ENCODE results near the gene RIMS3. TPM values are rescaled to one million over a fixed set of nuclear protein-coding genes. Genes with fewer than 3 reads are reported as not detected.

Gene RIMS3
- 0.32 and 0.86 TPM in 2 replicates for total RNA-seq

DNA sequence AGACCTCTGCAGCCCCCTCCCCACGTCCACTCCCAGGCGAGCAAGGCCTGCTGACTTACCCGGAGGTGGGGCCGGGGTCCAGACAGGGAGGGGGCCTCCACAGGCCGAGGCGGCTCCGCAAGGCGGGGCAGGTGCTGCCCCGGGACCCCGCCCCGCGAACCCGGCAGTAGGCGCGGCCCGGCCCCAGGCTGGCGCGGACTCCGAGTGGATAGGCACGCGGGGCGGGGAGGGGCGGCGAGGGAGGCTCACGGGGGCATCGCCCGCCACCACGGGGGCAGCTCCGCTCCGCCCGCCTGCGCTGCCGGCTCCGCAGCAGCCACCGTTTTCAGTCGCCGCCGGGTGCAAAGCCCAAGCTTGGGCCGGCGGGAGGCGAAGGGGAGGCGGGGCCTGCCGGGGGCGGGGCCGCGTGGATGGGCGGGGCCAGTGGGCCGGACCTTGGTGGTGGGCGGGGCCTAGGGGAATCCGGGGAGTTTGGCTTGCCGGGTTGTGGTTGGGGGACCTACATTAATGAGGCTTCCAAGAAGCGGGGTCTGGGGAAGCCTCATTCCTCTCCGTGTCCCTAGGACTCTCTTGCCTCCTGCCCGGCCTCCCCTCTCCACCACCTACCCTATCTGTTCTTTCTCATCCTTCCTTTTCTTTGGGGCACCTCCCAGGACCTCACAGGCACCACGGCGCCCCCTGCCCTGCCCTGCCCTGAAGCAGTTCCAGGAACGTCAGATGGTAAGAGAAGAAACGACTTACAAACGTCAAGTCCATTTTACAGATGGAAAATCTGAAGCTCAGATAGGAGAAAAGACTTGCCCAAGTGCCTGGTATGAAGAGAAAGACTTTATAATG is at the start of gene RIMS3:
Gene RIMS3, minus strand, starts transcription at position 348 of the 837 bp plus-strand sequence. CDS start 23,757 bp downstream, outside the sequence.
- DNase-seq (ENCODE audit: low read depth): peak; percentile 37
- TF ChIP-seq, protein P1, sequence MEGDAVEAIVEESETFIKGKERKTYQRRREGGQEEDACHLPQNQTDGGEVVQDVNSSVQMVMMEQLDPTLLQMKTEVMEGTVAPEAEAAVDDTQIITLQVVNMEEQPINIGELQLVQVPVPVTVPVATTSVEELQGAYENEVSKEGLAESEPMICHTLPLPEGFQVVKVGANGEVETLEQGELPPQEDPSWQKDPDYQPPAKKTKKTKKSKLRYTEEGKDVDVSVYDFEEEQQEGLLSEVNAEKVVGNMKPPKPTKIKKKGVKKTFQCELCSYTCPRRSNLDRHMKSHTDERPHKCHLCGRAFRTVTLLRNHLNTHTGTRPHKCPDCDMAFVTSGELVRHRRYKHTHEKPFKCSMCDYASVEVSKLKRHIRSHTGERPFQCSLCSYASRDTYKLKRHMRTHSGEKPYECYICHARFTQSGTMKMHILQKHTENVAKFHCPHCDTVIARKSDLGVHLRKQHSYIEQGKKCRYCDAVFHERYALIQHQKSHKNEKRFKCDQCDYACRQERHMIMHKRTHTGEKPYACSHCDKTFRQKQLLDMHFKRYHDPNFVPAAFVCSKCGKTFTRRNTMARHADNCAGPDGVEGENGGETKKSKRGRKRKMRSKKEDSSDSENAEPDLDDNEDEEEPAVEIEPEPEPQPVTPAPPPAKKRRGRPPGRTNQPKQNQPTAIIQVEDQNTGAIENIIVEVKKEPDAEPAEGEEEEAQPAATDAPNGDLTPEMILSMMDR (IDR thresholded peaks at IDR 0.05; ENCODE audit: insufficient read depth, low read depth, low read length): no peak

DNA sequence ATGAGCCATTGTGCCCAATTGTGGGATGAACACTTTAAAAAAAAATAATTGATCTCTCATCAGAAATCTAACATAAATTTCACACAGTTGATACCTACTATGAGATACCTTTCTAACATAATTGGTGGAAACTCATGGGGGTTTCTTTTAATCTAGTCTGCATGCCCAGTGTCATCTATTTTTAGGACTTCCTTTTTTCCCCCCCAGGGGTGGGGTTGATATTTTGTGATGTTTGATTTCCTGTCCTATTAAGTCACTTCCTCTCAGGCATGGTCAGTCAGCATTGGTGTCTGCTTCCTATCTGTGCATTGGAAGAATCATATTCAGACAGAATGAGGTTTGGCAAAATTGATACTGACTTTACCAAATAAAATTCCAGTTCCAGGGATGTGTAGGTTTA is 47.5 kb upstream of the RIMS3 start:
- TF ChIP-seq, protein P1 (IDR thresholded peaks at IDR 0.05; ENCODE audit: insufficient read depth, low read depth, low read length): no peak
- no peak overlapping the region for H3K4me3 ChIP-seq (ENCODE audit: low read depth, low read length)
- DNase-seq (ENCODE audit: low read depth): no peak

More for the DNA sequence above, at the start of gene RIMS3:
- peak within 1 kb of the TSS; percentile 55 for H3K4me3 ChIP-seq (ENCODE audit: low read depth, low read length)

DNA sequence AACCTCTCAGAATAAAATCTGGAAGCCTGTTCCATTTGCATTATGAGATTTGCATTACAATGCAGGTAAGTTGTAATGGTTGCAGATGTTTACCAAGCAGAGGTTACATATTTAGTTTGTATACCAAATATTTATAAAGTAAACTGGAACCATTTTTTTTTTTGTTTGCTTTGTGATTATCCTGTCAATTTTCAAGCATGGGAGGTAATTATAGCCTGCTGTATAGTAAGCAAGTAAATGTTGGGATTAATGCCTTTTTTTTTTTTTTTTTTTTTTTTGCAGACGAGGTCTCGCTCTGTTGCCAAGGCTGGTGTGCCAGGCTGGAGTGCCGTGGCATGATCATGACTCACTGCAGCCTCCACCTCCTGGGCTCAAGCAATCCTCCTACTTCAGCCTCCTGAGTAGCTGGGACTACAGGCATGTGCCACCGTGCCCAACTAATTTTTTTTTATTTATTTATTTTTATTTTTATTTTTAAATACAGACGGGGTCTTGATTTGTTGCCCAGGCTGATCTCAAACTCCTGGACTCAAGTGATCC is 47.0 kb upstream of the RIMS3 start:
- DNase-seq (ENCODE audit: low read depth): no peak
- TF ChIP-seq, protein P1 (IDR thresholded peaks at IDR 0.05; ENCODE audit: insufficient read depth, low read depth, low read length): no peak
- no peak overlapping the region for H3K4me3 ChIP-seq (ENCODE audit: low read depth, low read length)

DNA sequence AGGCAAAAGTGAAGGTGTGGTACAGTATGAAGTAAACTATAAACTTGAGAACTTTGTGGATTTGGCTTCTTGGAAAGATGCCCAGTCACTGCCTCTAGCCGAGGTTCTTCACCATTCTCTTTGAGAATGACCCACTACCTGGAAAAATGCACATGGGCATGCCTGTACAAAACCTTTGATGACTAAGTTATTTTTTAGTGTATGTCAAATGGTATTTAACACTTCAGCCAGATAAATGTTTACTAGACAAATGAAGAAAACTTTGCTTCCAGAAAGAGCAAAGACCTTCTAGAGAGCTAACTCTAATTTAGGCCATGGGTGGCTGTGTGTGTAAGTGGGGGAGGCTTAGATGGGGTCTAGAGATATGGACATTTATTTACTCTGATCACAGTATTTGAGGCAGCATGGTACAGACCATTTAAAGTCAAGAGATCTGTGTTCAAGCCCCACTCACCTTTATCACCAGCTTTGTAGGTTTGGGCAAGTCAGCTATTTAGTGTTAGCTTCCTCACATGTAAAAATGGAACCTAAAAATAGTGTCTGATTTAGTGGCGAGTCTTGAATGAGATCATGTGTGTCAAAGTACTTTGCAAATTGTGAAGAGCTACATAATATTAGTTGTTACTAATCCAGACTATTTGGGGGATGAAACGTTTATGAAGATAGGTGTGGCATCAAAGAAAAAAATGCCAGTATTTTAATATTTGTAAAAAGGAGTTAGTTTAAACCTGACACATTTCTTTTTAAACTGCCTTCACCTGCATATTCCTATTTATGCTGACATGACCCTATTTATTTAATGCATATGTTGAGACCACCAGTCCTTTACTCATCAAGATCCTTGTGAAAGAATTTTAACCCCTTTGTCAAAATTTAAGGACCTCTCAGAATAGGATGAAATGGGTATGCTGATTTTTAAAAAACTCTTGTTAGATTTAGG is 46.3 kb upstream of the RIMS3 start:
- DNase-seq (ENCODE audit: low read depth): peak; percentile 43
- TF ChIP-seq, protein P1 (IDR thresholded peaks at IDR 0.05; ENCODE audit: insufficient read depth, low read depth, low read length): no peak
- H3K4me3 ChIP-seq (ENCODE audit: low read depth, low read length): no peak overlapping the region

DNA sequence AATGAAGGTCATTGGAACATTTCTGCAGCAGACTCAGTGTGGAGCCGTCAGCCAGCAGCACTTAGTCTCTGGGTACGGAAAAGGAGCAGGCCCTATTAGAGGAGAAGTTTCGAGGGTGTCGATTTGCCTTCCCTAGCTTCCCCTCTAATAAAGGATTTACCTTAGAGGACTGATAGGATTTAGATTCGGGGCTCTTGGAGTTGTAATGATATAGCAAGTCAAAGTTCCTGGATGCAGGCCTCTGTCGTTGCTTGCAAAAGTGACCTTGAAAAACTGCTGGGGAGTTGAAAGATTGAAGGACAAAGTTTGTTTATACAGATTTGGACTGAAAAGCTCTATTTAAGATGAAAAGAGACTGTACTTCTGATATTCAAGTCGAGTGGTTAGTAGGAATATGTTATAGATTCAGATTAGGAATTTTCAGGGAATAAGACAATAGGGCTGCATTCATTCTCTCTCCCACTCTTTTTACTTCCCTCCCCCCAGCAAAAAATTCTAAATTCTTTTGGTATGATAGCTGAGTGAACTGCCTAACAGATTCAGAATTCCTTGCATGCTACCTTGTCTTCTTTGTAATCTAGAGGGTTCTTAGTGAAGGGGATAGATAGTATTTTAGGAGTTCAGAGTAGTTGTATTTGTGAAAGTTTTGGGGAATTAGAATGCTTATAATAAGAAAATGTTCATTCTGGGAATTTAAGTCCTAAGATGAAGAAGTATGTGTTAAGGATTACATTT is 45.3 kb upstream of the RIMS3 start:
- H3K4me3 ChIP-seq (ENCODE audit: low read depth, low read length): peak overlapping the region; percentile 23
- DNase-seq (ENCODE audit: low read depth): no peak
- TF ChIP-seq, protein P1 (IDR thresholded peaks at IDR 0.05; ENCODE audit: insufficient read depth, low read depth, low read length): no peak

DNA sequence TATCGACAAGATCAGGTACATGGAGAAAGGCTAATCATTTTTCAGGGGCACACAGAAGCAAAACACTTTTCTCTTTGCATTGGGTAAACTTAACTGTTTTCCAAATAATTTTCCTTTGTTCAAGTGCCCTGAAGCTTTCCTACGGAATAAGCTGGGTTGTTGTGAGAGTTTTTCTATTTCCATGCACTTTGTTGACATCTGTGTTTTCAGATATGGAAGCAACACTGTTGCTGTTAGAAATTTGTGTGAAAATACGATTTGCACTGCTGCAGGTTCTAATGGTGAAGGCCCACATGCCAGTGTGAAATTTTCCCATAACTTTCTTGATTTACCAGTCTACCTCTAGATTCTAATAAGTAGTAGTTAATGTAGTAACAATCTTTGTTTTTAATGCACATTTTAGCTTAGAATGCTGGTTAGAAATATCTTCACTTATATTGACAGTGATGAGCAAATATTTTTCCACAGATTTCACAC is 44.4 kb upstream of the RIMS3 start:
- H3K4me3 ChIP-seq (ENCODE audit: low read depth, low read length): peak overlapping the region; percentile 81
- TF ChIP-seq, protein P1 (IDR thresholded peaks at IDR 0.05; ENCODE audit: insufficient read depth, low read depth, low read length): no peak
- no peak for DNase-seq (ENCODE audit: low read depth)
